NCI-H774 (cell line): Measurements from ENCODE around the gene AGAP1.

Experiments used
- DNase-seq: peaks from one replicate; lab custom pipeline; 2025; lab: John Stamatoyannopoulos, UW

The AGAP1 gene

DNA sequence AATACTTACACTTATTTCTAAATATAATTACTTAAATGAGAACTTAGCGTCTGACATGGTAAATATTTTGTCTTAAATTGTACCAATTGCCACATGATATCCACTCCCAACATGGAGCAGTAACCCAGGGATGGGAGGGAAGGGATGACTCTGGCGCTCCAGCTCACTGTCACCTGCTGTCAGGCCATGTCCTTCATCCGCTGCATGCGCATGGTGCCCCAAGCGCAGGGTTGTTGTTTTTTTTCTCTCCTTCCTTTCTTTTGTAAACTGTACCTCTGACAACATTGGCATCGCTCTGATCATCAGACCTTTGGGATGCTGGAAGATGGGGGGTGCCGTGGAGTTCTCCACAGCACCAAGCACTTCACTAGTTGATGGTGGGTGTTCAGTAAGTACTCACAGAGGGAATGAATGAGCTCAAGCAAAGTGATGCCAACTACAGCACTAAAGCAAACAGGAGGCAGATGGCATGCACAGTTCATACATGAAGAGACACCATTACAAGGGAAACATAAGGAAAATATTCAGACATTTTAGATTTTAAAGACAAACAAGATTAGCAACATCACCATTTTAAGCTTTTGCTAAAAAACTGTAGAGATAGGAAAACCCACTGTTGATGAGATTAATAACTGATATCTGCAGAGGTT is 426.5 kb downstream of the AGAP1 start:
- DNase-seq: no peak

DNA sequence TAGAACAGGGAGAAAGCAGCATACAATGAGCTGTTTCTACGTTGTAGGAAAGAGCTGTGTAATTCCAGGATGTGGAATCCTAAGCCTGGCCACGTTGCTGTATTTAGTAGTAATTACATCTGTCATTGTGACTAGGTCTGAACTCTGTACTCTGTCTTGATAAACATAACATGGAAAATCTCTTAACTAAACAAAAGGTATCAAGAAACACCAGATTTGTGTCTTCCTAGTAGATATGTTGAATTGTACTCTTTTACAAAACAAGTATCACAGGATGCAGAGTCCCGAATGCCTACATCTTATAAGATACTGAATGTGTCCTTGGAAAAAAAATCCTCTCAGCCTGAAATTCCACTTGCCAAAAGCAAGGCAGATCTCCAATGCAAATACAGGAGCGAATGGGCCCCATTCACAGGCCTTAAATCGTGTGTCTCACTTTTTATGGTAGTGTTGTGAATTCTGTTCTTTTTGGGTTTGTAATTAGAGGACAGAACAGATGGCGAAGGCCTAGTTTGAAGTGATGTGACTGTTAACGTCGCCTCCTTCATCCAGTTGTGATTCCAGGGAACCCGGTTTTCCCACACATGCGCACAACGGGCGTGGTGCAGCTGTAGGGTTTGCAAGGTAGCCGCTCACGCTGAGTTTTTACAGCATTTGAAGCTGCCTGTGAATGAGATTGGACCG is 427.8 kb downstream of the AGAP1 start:
- no peak for DNase-seq

DNA sequence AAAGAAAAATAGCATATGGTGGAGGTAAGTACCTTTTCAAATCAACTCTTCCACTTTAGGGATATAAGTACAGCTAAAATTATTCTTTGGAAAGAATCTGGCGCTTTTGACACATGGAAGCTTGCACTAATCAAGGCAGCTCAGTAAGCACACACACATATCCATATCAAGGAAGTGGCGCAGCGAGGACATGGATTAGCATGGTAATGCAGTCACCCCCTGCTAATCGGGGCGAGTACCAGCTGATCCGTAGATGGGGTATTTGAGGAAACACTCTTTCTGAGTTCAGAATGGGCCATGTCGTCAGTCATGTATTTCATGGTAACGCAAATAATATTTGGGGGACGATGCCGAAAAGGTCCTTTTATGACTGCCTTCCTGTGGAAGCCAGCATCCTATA is 429.0 kb downstream of the AGAP1 start:
- no peak for DNase-seq

DNA sequence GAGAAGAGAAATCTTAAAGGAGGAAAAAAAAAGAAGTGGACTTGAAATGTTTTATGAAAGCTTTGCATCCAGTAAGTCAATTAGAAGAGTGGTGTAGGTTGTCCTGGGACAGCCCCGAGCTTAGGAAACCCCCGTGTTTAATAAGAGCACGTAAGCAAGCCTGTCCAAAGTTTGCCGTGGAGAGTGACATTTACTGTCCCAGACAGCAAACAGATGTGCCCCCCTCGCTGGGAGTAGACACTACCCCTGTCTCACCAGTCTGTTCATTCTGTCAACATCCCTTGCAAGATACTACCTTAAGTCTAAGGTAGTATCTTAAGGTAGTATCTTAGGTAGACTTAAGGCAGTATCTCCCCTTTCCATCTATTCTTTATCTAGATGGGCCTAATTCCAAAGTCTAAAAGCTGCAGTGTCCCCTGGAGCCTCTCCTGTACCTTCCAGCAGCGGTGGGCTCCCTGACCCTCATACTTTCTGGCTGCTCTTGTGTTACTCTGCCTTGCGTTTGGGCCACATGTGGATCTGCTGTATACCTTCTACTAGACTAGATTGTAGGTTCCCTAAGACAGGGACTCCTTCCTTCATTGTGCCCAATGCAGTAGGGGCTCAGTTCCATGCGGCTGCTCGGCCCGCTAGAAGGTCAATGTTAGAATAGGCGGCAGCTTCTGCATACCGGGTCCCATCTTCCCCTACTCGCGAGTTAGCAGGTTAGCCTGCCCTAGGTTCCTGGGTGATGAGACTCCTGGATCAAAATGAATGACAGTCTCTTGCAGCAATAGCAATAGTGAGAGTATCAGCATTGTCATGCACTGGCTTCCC is 430.2 kb downstream of the AGAP1 start:
- no peak for DNase-seq

DNA sequence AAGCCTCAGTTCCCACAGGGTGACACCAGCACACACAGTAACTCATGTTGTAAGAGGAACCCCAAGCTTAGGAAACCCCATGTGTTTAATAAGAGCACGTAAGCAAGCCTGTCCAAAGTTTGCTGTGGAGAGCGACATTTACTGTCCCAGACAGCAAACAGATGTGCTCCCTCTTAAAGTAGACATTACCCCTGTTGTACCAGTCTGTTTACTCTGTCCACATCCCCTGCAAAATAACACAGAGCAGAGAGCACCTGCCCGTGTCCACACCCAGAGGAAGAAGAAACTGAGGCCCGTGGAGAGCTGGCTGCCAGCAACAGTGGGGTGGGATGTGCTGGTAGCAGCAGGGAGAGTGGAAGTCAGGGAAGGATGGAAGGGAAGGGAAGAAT is 430.8 kb downstream of the AGAP1 start:
- DNase-seq: no peak

DNA sequence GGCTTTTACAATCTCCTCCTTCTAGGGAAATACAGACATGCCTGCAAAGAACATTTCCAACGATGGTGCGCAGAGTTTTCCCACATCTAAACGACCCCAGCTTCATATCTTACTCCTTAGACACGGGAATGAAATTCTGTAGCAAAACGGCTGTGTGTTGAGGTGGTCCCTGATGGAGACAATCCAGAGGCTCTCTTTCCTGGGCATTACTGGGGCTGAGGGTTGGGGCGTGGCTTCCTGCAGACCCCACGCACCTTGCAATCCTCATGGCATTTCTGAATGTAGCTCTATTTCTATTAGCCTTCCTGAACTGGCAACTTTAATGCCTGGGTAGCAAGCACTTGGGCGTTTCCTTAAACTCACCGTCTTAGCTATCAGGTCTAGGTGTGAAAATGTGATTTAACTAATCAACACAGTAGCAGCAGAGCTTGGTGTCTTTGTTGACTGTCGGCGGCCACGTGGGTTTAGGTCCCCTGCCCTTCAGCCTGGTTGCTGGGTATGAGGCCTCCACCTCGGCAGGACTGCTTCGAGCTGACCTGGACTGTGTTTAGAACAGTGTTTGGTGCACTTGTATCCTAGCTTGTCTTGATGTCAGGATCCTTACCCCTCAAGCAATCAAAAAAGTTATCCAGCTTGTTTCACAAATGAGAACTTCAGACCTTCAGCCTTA is 431.5 kb downstream of the AGAP1 start:
- DNase-seq: no peak

- no peak for DNase-seq
Observed at GRCh38 chr2:235926229-235926628, 432.4 kb downstream of the AGAP1 start.

DNA sequence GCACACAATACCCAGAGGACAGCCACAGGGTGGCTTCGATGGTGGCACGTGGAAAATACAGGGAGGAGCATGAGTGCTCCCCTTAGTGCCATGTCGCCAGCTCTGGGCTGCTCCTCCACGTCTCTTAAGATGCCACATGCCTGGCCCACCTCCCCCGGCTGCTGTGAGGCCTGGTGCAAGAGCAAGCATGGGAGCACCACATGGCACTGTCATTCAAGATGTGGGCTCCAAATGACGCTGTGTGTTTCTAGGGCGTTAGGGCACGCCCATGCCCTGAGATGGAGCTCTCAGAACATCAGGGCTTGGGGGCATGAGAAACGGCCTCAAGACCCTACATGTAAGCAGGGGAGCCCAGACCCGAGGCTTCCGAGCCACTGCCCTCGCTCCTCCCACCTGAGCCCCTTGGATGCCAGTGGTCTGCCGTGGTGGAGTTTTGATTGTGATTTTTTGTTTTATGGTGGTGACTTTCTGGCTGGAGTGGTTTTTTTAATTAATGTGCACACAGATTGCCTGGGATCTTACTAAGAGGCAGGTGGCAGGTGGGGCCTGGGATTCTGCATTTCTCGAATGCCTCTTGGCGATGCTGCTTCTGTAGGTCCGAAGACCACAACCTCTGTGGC is 435.0 kb downstream of the AGAP1 start:
- DNase-seq: no peak

DNA sequence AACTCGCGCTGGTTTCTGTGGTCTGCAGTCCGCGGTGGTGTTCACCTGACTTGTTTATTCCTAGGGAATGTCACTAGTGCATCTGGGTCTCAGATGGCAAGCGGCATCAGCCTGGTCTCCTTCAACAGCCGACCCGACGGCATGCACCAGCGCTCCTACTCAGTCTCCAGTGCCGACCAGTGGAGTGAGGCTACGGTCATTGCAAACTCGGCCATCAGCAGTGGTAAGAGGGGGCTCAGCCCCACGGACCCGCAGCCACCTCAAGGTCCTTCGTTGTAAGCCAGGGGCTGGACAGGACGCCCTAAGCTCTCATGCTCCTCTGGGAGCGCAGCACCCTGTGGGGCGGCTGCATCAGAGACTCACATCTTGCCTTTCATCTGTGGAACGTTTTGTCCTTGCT is 436.9 kb downstream of the AGAP1 start:
- DNase-seq: no peak

DNA sequence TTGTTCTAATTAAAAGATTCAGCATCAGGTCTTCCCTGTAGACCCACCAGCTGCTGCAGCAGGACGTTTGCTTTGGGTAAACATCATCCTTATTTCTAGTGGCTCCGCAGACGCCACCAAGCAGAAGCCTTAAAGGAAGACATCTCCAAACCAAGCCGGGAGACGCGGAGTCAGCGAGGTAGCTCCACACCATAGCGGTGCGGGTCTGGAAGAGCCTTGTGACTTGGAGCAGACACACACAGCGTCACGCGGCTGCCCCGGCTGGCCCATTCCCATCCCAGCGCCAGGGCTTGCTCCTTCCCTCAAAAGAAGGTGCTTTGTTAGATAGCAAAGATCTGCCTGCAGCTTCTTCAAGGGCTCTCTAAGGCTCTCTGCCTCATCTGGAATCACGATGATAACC is 437.8 kb downstream of the AGAP1 start:
- no peak for DNase-seq

DNA sequence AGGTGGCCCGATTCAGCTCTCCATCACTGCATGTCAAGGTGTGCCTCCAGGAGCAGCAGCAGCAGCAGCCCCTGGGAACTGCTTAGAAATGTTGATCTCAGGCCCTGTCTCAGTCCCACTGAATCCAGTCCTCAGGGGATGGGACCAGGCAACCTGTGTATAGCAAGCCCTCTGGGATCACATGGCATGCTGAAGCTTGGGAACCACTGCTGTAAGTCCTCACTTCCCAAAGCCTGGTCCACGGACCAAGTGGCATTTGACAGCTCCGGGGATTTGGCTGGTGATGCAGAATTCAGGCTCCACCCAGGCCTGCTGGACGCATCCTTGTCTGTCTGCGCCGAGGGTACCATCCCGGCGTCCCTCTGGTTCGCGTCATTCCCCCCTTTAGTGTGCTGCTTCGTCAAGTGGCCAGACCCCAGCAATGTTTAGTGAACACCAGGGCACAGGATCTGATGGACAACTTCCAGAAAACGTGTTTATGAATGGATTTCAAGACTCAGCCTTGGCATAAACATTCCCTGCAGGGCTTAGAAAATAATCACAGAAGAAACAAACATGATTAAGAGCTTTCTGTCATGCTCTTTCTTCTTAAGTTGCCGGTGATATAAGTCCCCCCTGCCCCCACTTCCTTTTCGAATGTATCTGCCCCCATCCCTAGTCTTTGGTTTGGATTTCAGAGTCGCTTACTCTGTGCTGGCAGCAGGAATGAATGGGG is 440.4 kb downstream of the AGAP1 start:
- DNase-seq: no peak

DNA sequence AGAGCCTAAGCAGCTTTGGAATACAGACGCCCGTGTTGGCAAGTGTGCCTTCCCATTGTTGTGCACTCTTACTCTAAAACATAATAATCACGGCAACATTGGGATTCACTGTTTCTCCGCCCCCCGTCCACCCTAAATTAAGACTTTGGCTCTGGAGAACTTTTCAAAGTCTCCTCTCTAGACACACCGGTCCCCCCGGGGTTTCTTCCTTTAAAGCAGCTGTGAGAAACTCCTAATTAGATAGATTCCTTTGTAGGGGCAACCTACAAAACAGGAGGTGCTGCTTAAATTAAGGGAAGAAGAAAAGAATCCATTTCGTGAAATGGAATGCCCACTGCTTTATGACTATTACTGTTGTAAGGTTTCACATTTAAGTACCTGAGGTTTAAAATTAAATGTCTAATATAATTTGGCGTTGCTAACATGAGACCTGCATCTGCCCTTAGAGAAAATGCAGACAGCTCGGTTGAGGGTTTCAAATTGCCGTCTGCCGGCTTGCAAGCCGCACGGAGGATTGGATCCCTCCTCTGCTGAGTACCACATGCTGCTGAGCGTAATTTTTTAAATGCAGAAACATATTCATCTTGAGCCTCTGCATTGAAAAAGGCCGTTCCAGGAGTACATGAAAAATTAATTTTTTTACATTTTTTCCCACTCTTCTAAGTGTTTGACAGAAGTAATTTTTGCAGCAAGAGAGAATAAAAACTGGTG is 441.1 kb downstream of the AGAP1 start:
- no peak for DNase-seq

DNA sequence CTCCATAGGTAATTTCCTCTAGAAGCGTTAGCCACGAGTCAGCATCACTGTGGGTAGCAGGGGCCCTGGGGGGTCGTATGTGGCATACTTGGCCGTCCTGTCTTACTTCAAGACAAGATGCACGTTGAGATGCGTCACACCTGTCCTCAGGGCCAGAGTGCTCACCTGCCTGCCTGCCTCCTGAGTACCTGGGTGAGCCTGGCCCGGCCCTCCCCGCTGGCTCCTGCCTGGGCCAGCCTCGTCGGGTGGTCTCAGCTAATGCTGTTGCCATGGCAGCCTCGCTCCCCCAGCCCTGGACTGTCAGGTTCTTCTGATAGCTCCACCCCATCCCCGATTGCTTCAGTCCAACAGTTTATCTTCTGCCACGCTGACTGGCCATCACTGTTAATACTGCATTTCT is 441.9 kb downstream of the AGAP1 start:
- no peak for DNase-seq

- DNase-seq: no peak
Observed at GRCh38 chr2:235936493-235936892, 442.6 kb downstream of the AGAP1 start.

DNA sequence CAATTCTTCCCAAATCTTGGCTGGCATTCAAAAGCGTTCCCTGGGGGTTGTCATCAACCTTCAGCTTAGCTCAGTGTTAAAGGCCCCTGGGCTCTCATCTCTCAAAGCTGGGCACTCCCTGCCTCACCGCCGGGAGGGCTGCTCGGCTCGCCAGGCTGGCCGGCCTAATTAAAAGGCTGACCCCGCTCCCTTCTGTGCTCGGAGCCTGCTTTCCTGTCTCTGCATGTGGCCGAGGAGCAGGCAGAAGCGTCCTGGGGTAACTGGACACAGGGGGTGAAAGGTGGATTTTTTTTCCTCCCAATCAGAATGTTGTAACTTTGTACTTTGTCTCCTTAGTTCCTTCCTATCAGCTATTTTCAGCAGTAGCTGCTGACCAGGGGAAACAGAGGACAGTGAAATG is 443.2 kb downstream of the AGAP1 start:
- no peak for DNase-seq

- no peak for DNase-seq
Observed at GRCh38 chr2:235937526-235937925, 443.7 kb downstream of the AGAP1 start.

DNA sequence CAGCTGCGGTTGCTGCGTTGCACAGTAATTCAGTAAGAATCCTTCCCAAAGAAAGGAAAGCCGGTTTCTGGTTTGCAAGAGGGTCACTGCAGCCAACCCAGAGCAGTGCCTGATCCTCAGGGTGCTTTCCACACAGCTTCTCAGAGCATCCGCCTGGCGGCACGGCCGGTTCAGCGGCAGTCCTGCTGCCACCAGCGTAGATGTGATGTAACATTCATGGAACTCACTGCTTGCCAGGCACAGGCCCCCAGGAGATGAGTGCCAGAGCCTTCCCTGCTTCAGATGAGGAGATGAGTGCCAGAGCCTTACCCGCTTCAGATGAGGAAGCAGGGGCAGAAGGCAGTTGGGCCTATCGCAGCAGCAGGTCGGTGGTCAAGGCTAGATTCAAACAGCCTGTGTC is 444.1 kb downstream of the AGAP1 start:
- no peak for DNase-seq

GRCh38 chr2:235938611-235939010 is 444.8 kb downstream of the AGAP1 start:
- no peak for DNase-seq

- DNase-seq: no peak
Observed at GRCh38 chr2:235939471-235939870, 445.6 kb downstream of the AGAP1 start.

GRCh38 chr2:235940330-235940729 is 446.5 kb downstream of the AGAP1 start:
- no peak for DNase-seq

DNA sequence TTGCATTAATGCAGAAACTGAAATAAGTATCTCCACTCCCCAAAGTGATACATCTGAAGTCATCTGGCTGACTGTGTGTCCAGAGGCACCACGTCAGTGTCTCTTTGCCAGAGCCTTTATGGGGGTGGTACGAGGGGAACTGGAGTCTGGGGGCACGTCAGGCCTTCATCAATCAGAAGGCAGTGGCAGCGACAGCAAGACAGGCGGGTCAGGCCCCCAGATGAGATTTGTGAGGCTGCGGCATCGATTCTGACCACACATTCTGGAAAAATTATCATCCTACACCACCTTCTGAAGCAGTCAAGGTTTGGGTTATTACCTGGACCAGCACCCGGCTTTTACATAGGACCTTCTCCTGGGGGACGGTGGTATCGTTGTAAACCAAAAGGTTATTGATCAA is 450.7 kb downstream of the AGAP1 start:
- no peak for DNase-seq
